OCI-LY1 (cell line): Measurements from ENCODE around the gene RSL1D1.

Experiments used
- H2AFZ ChIP-seq: fragments of 200-600 bp; sonication (generic), shearing (Covaris generic); 2 replicates; pipeline ENCODE4 v1.6.0; 2014; ENCODE audit warnings: antibody characterized with exemption, mild to moderate bottlenecking, low read length
- H3F3A ChIP-seq: fragments of 200-600 bp; sonication (generic), shearing (Covaris generic); 2 replicates; pipeline ENCODE4 v1.6.0; 2014; ENCODE audit warnings: mild to moderate bottlenecking, antibody characterized with exemption, low read length, moderate library complexity; ENCODE audit not compliant: insufficient read depth
- H3K27ac ChIP-seq: fragments of 200-600 bp; sonication (generic); 2 replicates; pipeline ENCODE4 v1.5.1; 2014; ENCODE audit warnings: low read length, mixed run types, mild to moderate bottlenecking, low read depth; ENCODE audit not compliant: poor library complexity, severe bottlenecking
- H3K27me3 ChIP-seq: fragments of 200-600 bp; sonication (generic); 2 replicates; pipeline ENCODE4 v1.6.0; 2014; ENCODE audit warnings: antibody characterized with exemption, mild to moderate bottlenecking, low read length, moderate library complexity; ENCODE audit not compliant: insufficient read depth
- H3K36me3 ChIP-seq: fragments of 200-600 bp; sonication (generic); 2 replicates; pipeline ENCODE4 v1.6.1; 2014; ENCODE audit warnings: mild to moderate bottlenecking, antibody characterized with exemption, low read length, moderate library complexity, mixed read lengths; ENCODE audit not compliant: insufficient read depth
- H3K4me1 ChIP-seq: fragments of 200-600 bp; sonication (generic); 2 replicates; pipeline ENCODE4 v1.5.1; 2014; ENCODE audit warnings: mild to moderate bottlenecking, low read length, moderate library complexity; ENCODE audit not compliant: insufficient read depth, severe bottlenecking
- H3K4me2 ChIP-seq: fragments of 200-600 bp; sonication (generic), shearing (Covaris generic); 2 replicates; pipeline ENCODE4 v1.6.1; 2014; ENCODE audit warnings: low read length
- H3K4me3 ChIP-seq: fragments of 200-600 bp; sonication (generic); 2 replicates; pipeline ENCODE4 v1.5.1; 2014; ENCODE audit warnings: low read length, low read depth, mild to moderate bottlenecking, mixed read lengths; ENCODE audit not compliant: poor library complexity, severe bottlenecking
- H3K79me2 ChIP-seq: fragments of 200-600 bp; shearing (Covaris generic); 2 replicates; pipeline ENCODE4 v1.6.1; 2016; ENCODE audit warnings: mixed run types, low read length, mixed read lengths; ENCODE audit not compliant: insufficient read depth
- H3K9ac ChIP-seq: fragments of 200-600 bp; sonication (generic), shearing (Covaris generic); 2 replicates; pipeline ENCODE4 v1.6.1; 2014; ENCODE audit warnings: mild to moderate bottlenecking, low read length, mixed read lengths
- H3K9me2 ChIP-seq: fragments of 200-600 bp; sonication (generic), shearing (Covaris generic); 2 replicates; pipeline ENCODE4 v1.6.1; 2014; ENCODE audit warnings: low read depth, mild to moderate bottlenecking, low read length, mixed read lengths
- H3K9me3 ChIP-seq: fragments of 200-600 bp; shearing (Covaris generic); 2 replicates; pipeline ENCODE4 v1.6.1; 2014; ENCODE audit warnings: low read length, mixed read lengths
- H4K20me1 ChIP-seq: fragments of 200-600 bp; sonication (generic), shearing (Covaris generic); 2 replicates; pipeline ENCODE4 v1.6.0; 2016; ENCODE audit warnings: mild to moderate bottlenecking, low read length; ENCODE audit not compliant: insufficient read depth
- EZH2 ChIP-seq: fragments of 200-600 bp; sonication (generic), shearing (Covaris generic); IDR thresholded peaks from 2 replicates; pipeline ENCODE4 v1.8.0; 2017; ENCODE audit warnings: borderline replicate concordance, mixed run types, mild to moderate bottlenecking, antibody characterized with exemption, low read length, moderate library complexity, mixed read lengths
- TF ChIP-seq, protein P1 (sequence below): fragments of 200-600 bp; sonication (generic), shearing (Covaris generic); IDR thresholded peaks from 2 replicates; pipeline ENCODE4 v1.5.1; 2017; ENCODE audit warnings: mild to moderate bottlenecking, antibody characterized with exemption, low read length, moderate library complexity, mixed read lengths

RSL1D1 gene

DNA sequence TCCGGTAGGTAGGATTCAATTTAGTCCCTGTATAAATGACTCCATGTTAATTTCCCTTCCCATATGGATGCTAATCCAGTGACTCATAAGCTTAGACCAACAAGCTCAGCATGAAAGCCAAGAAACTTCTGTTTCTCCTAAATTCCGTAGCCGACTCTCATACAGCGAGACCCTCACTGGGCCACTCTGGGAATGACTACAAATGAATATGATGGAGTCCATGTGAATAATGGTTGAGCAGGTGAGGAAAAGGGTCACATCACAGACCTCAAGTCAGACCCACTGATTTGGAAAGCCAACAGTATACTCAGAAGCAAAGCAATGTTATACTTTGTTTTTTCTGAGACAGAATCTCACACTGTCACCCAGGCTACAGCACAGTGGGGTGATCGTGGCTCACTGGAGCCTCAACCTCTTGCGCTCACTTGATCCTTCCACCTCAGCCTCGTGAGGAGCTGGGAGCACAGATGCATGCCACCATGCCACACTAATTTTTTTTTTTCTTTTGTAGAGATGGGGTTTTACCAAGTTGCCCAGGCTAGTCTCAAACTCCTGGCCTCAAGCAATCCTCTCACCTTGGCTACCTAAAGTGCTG is 14.6 kb downstream of the RSL1D1 start:
- Histone ChIP-seq H3F3A (peaks cover 7% of the 10 kb centered on the region; the same call in 1 of the 2 replicates), H3K4me1 (no peaks in the 10 kb centered on the region), H3K27me3 (no peaks in the 10 kb centered on the region), H3K36me3 (peaks cover 64% of the 10 kb centered on the region), H3K9ac (no peak overlapping the region), H3K4me3 (no peak overlapping the region), H3K27ac (no peak overlapping the region), H2AFZ (no peak overlapping the region), H4K20me1 (no peaks in the 10 kb centered on the region), H3K9me2 (no peaks in the 10 kb centered on the region), H3K4me2 (no peak overlapping the region), H3K79me2 (no peaks in the 10 kb centered on the region), H3K9me3 (no peaks in the 10 kb centered on the region)
- TF ChIP-seq, protein P1, sequence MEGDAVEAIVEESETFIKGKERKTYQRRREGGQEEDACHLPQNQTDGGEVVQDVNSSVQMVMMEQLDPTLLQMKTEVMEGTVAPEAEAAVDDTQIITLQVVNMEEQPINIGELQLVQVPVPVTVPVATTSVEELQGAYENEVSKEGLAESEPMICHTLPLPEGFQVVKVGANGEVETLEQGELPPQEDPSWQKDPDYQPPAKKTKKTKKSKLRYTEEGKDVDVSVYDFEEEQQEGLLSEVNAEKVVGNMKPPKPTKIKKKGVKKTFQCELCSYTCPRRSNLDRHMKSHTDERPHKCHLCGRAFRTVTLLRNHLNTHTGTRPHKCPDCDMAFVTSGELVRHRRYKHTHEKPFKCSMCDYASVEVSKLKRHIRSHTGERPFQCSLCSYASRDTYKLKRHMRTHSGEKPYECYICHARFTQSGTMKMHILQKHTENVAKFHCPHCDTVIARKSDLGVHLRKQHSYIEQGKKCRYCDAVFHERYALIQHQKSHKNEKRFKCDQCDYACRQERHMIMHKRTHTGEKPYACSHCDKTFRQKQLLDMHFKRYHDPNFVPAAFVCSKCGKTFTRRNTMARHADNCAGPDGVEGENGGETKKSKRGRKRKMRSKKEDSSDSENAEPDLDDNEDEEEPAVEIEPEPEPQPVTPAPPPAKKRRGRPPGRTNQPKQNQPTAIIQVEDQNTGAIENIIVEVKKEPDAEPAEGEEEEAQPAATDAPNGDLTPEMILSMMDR, result no peak
- no peak for TF ChIP-seq EZH2

DNA sequence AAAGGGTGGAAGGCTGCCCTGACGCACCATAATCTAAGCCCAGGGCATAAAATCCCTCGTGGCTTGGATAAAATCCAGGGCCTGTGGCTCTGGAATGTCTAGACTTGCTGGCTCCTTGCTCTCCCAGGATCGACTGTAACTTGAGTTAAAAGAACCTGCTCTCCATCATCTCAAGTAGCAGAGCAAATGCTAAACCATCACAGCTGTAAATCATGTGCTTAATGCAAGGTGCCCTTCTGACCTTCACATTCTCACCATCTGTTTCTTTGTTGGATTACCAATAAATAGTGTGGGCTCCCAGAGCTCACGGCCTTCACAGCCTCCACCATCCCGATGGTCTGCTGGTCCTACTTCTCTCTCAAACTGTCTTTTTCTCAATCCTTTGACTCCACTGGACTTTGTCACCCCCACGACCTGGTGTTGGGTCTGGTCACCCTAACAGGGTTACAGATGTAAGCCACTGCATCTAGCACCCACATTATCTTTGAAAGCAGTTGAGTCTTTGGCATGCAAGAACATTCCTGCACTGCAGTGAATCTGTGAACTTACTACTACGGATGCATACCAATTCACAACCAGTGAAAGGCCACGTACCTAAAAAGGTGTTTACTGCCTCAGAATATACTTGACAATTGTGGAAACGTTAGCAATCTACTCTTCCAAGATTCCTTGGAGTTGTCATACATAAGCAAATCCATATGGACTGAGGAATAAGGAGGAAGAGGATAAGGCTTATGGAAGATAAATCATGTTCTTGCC is 15.3 kb downstream of the RSL1D1 start:
- Histone ChIP-seq H2AFZ (no peak overlapping the region), H3K4me2 (no peak overlapping the region), H3K27me3 (no peaks in the 10 kb centered on the region), H3K79me2 (no peaks in the 10 kb centered on the region), H3K9ac (no peak overlapping the region), H3K36me3 (peaks cover 58% of the 10 kb centered on the region), H3K27ac (no peak overlapping the region), H3K9me3 (no peaks in the 10 kb centered on the region), H4K20me1 (no peaks in the 10 kb centered on the region), H3K9me2 (no peaks in the 10 kb centered on the region), H3F3A (peaks cover 7% of the 10 kb centered on the region; the same call in 1 of the 2 replicates), H3K4me3 (no peak overlapping the region), H3K4me1 (no peaks in the 10 kb centered on the region)
- TF ChIP-seq EZH2, result no peak
- TF ChIP-seq, protein P1, result no peak

DNA sequence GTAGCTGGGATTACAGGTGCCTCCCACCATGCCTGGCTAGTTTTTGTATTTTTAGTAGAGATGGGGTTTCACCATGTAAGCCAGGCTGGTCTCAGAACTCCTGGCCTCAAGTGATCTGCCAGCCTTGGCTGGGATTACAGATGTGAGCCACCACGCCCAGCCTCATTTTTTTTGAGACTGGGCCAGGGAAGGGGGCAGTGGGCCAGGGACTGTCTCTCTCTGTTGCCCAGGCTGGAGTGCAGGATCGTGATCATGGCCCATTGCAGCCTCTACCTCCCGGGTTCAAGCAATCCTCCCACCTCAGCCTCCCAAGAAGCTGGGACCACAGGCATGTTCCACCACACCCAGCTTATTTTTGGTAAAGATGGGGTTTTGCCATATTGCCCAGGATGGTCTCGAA is 16.0 kb downstream of the RSL1D1 start:
- Histone ChIP-seq H2AFZ (no peak overlapping the region), H3K4me3 (no peak overlapping the region), H3K36me3 (peaks cover 50% of the 10 kb centered on the region), H3K9me2 (no peaks in the 10 kb centered on the region), H3K27ac (no peak overlapping the region), H3K79me2 (no peaks in the 10 kb centered on the region), H3F3A (peaks cover 7% of the 10 kb centered on the region; the same call in 1 of the 2 replicates), H3K4me2 (no peak overlapping the region), H4K20me1 (no peaks in the 10 kb centered on the region), H3K9ac (no peak overlapping the region), H3K9me3 (no peaks in the 10 kb centered on the region), H3K27me3 (no peaks in the 10 kb centered on the region), H3K4me1 (no peaks in the 10 kb centered on the region)
- TF ChIP-seq, protein P1, result no peak
- TF ChIP-seq EZH2, result no peak
